ENCODE results near the gene TMEM186. TPM values are rescaled to one million over a fixed set of nuclear protein-coding genes. Genes with fewer than 3 reads are reported as not detected.
"Not testable (repeated sequence)": the region's sequence is repeated elsewhere in the genome, so short reads cannot be mapped to it uniquely, and the experiment has no call there.

The TMEM186 gene
- total and polyA plus RNA-seq, 2 donors (not counting 1 experiment from before 2014, with no cell fraction given): 6.8 to 8.6 TPM

DNA sequence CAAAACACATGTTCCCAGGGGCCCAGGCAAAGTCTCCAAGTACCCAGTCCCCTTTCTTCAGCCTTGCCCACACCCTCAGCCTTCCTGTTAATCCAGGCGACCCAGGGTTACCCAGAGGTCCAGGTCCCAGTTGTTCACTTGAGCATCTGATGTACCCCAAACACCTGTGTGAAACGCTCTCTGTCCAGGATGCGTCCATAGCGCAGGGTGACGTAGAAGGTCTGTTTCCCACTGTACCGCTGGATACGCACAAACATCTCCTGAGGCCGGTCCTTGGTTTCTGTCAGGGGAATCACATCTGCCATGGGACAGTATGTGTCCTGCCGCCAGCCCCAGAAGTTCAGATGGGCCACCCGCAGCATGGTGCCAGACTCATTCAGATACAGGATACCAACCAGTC is 1.6 kb downstream of the TMEM186 start:
- no peak overlapping the region for H3K27ac ChIP-seq (ENCODE audit: insufficient read depth, low read length)
- peaks cover 48% of the 10 kb centered on the region for H3K79me2 ChIP-seq (ENCODE audit: control insufficient read depth, insufficient read depth, low read length)
- H3K9me3 ChIP-seq (ENCODE audit: control insufficient read depth, insufficient read depth, low read depth, low read length): no peaks in the 10 kb centered on the region
- no peaks in the 10 kb centered on the region for H3K27me3 ChIP-seq (ENCODE audit: control insufficient read depth, insufficient read depth, low read length)
- no peak overlapping the region for H3K4me3 ChIP-seq (replicated peaks in 1 of 4; ENCODE audit: control extremely low read depth in 1 of 4, insufficient read depth in 1 of 4, low read depth in 3 of 4, low read length in 4 of 4)
- H4K20me1 ChIP-seq (ENCODE audit: control insufficient read depth, extremely low read depth, insufficient read depth, low read length): no peaks in the 10 kb centered on the region
- H3K4me2 ChIP-seq (ENCODE audit: extremely low read depth, insufficient read depth, low read length): no peak overlapping the region
- H2AFZ ChIP-seq (ENCODE audit: low read length): no peak overlapping the region
- H3K4me1 ChIP-seq (ENCODE audit: control insufficient read depth, extremely low read depth, insufficient read depth, low read length): peaks cover 4% of the 10 kb centered on the region
- TF ChIP-seq EZH2 (IDR thresholded peaks at IDR 0.05; ENCODE audit: low read length, missing control alignments): no peak
- TF ChIP-seq, protein P1, sequence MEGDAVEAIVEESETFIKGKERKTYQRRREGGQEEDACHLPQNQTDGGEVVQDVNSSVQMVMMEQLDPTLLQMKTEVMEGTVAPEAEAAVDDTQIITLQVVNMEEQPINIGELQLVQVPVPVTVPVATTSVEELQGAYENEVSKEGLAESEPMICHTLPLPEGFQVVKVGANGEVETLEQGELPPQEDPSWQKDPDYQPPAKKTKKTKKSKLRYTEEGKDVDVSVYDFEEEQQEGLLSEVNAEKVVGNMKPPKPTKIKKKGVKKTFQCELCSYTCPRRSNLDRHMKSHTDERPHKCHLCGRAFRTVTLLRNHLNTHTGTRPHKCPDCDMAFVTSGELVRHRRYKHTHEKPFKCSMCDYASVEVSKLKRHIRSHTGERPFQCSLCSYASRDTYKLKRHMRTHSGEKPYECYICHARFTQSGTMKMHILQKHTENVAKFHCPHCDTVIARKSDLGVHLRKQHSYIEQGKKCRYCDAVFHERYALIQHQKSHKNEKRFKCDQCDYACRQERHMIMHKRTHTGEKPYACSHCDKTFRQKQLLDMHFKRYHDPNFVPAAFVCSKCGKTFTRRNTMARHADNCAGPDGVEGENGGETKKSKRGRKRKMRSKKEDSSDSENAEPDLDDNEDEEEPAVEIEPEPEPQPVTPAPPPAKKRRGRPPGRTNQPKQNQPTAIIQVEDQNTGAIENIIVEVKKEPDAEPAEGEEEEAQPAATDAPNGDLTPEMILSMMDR (conservative IDR thresholded peaks at IDR 0.05 in 1 of 2, IDR thresholded peaks at IDR 0.05 in 1 of 2; ENCODE audit: low read depth in 1 of 2, low read length in 2 of 2): no peak
- peaks cover 1% of the 10 kb centered on the region for H3K36me3 ChIP-seq (ENCODE audit: control insufficient read depth, insufficient read depth, low read length)
- H3K9ac ChIP-seq (ENCODE audit: insufficient read depth, low read length): no peak overlapping the region
- DNase-seq (ENCODE audit: low read depth in 2 of 2): no peak

DNA sequence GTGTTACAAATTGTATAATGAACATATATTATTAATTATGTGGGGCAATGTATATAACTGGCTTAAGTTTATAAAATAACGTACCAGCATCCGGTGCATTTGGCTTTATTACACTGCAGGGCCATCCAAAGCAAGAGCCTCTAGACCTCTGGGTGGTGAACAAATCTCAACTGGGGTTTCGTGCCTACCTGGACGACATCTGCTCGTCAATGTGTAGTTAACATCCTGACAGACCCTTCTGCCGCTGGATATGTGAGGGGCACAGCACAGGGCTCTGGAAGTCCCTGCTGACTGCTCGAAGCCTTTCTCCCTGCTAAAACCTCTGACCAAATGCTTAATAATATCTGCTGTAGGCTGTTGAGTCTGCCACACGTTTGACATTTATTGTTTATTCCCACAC is 2.3 kb downstream of the TMEM186 start:
- Histone ChIP-seq H4K20me1 (ENCODE audit: control insufficient read depth, extremely low read depth, insufficient read depth, low read length) (no peaks in the 10 kb centered on the region), H3K79me2 (ENCODE audit: control insufficient read depth, insufficient read depth, low read length) (peaks cover 40% of the 10 kb centered on the region), H3K4me2 (ENCODE audit: extremely low read depth, insufficient read depth, low read length) (no peak overlapping the region), H3K27ac (ENCODE audit: insufficient read depth, low read length) (no peak overlapping the region), H3K9ac (ENCODE audit: insufficient read depth, low read length) (no peak overlapping the region), H3K9me3 (ENCODE audit: control insufficient read depth, insufficient read depth, low read depth, low read length) (no peaks in the 10 kb centered on the region), H3K4me1 (ENCODE audit: control insufficient read depth, extremely low read depth, insufficient read depth, low read length) (peaks cover 4% of the 10 kb centered on the region), H3K27me3 (ENCODE audit: control insufficient read depth, insufficient read depth, low read length) (no peaks in the 10 kb centered on the region), H3K36me3 (ENCODE audit: control insufficient read depth, insufficient read depth, low read length) (peaks cover 1% of the 10 kb centered on the region), H2AFZ (ENCODE audit: low read length) (no peak overlapping the region), H3K4me3 (replicated peaks in 1 of 4; ENCODE audit: control extremely low read depth in 1 of 4, insufficient read depth in 1 of 4, low read depth in 3 of 4, low read length in 4 of 4) (no peak overlapping the region)
- no peak for TF ChIP-seq EZH2 (IDR thresholded peaks at IDR 0.05; ENCODE audit: low read length, missing control alignments)
- TF ChIP-seq, protein P1 (conservative IDR thresholded peaks at IDR 0.05 in 1 of 2, IDR thresholded peaks at IDR 0.05 in 1 of 2; ENCODE audit: low read depth in 1 of 2, low read length in 2 of 2): no peak
- no peak for DNase-seq (ENCODE audit: low read depth in 2 of 2)

DNA sequence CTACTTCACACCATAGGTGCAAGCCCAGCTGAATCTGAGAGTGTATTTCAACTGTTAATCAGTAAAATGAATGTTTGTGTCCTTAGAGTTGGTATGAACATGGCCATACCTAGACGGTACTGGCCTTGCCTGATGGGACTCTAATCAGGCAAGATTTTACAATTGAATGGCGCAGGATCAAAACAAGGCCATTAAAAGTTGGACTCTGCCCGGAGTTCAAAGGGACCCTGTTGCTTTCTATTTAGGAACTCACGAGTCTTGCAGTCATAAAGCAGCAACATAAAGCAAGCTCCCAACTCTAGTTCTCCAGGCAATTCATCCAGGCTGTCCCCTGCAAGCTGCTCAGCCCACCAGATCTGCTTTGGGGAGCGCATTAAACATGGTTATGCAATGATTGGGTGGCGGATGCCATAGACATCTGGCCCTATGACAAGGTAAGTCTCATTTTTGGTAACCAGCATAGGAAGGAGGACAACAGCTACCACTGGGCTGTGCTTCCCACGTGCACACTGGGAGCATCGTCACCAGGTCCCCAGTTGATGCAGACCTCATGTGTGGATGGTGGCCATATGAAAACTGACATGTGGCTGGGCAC is 8.8 kb downstream of the TMEM186 start:
- no peaks in the 10 kb centered on the region for H3K9me3 ChIP-seq (ENCODE audit: control insufficient read depth, insufficient read depth, low read depth, low read length)
- H3K4me1 ChIP-seq (ENCODE audit: control insufficient read depth, extremely low read depth, insufficient read depth, low read length): no peaks in the 10 kb centered on the region
- H3K4me3 ChIP-seq (replicated peaks in 1 of 4; ENCODE audit: control extremely low read depth in 1 of 4, insufficient read depth in 1 of 4, low read depth in 3 of 4, low read length in 4 of 4): no peak overlapping the region
- H3K27me3 ChIP-seq (ENCODE audit: control insufficient read depth, insufficient read depth, low read length): no peaks in the 10 kb centered on the region
- no peak overlapping the region for H2AFZ ChIP-seq (ENCODE audit: low read length)
- H4K20me1 ChIP-seq (ENCODE audit: control insufficient read depth, extremely low read depth, insufficient read depth, low read length): no peaks in the 10 kb centered on the region
- no peak for DNase-seq (ENCODE audit: low read depth in 2 of 2)
- no peak overlapping the region for H3K27ac ChIP-seq (ENCODE audit: insufficient read depth, low read length)
- H3K79me2 ChIP-seq (ENCODE audit: control insufficient read depth, insufficient read depth, low read length): no peaks in the 10 kb centered on the region
- H3K36me3 ChIP-seq (ENCODE audit: control insufficient read depth, insufficient read depth, low read length): no peaks in the 10 kb centered on the region
- no peak overlapping the region for H3K4me2 ChIP-seq (ENCODE audit: extremely low read depth, insufficient read depth, low read length)
- H3K9ac ChIP-seq (ENCODE audit: insufficient read depth, low read length): no peak overlapping the region
- TF ChIP-seq, protein P1 (conservative IDR thresholded peaks at IDR 0.05 in 1 of 2, IDR thresholded peaks at IDR 0.05 in 1 of 2; ENCODE audit: low read depth in 1 of 2, low read length in 2 of 2): no peak
- TF ChIP-seq EZH2 (IDR thresholded peaks at IDR 0.05; ENCODE audit: low read length, missing control alignments): no peak

DNA sequence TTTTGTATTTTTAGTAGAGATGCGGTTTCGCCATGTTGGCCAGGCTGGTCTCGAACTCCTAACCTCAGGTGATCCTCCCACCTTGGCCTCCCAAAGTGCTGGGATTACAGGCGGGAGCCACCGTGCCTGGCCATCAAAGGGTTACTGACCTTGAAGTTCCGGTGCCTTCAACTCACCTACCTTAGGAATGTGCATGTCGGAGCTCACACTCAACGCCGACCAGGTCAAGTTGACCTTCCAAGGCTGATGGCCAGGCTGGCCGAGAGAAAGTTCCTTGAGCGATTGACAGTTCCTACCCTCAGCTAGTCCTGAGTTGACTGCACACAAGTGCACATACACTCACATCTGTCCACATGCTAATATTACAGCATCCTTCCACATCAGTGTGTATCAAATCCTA is 11.1 kb downstream of the TMEM186 start:
- not testable (repeated sequence) for H3K36me3 ChIP-seq (ENCODE audit: control insufficient read depth, insufficient read depth, low read length); H3K27ac ChIP-seq (ENCODE audit: insufficient read depth, low read length); H3K4me1 ChIP-seq (ENCODE audit: control insufficient read depth, extremely low read depth, insufficient read depth, low read length); H3K79me2 ChIP-seq (ENCODE audit: control insufficient read depth, insufficient read depth, low read length); H3K4me3 ChIP-seq (replicated peaks in 1 of 4; ENCODE audit: control extremely low read depth in 1 of 4, insufficient read depth in 1 of 4, low read depth in 3 of 4, low read length in 4 of 4); H4K20me1 ChIP-seq (ENCODE audit: control insufficient read depth, extremely low read depth, insufficient read depth, low read length); DNase-seq (ENCODE audit: low read depth in 2 of 2); H3K9me3 ChIP-seq (ENCODE audit: control insufficient read depth, insufficient read depth, low read depth, low read length); H3K4me2 ChIP-seq (ENCODE audit: extremely low read depth, insufficient read depth, low read length); H3K27me3 ChIP-seq (ENCODE audit: control insufficient read depth, insufficient read depth, low read length); H3K9ac ChIP-seq (ENCODE audit: insufficient read depth, low read length); H2AFZ ChIP-seq (ENCODE audit: low read length)
